Measurements from ENCODE around the gene WWC2.

The WWC2 gene

GRCh38 chr4:183344523-183345255, 245.6 kb downstream of the WWC2 start:
- TF ChIP-seq GATA2 (IDR thresholded peaks at IDR 0.05; ENCODE audit: low read depth, low read length) (no peak), GATA3 (IDR thresholded peaks at IDR 0.05; ENCODE audit: low read depth, low read length) (no peak)

DNA sequence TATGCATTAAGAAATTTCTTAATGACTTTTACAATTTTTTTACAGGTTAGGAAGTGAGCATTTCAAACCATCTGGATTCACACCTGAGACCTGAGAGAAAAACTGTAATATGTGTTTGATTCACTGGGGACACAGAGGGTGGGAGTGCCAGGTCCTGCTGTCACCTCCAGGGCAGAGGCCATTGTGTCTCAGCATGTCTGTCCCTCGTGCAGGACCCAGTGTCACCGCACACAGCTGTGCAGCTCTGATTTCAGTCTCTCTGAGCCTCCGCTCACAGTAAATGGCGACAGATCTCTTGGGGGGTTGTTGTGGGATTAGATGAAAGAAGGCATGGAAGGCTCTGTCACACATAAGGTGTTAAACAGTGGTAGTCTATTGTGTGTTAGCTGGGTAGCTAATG, 246.2 kb downstream of the WWC2 start:
- TF ChIP-seq GATA3 (IDR thresholded peaks at IDR 0.05; ENCODE audit: low read depth, low read length) (no peak), GATA2 (IDR thresholded peaks at IDR 0.05; ENCODE audit: low read depth, low read length) (no peak)

DNA sequence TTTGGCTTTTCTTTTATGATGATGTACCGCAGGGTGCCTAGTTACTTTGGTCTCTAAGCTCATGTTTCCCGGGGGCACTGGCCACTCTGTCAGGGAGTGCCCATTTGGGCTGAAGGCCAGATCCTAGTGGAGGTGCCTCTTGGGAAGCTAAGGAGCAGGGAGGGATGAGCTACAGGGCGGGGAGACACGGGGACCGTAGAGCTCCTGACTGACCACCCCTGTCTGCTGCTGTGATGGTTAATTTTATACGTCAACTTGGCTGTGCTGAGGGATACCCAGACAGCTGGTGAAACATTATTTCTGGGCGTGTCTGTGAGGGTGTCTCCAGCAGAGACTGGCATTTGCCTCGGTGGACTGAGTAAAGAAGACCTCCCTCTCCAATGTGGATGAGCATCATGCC, 248.1 kb downstream of the WWC2 start:
- TF ChIP-seq GATA3 (IDR thresholded peaks at IDR 0.05; ENCODE audit: low read depth, low read length): no peak
- no peak for TF ChIP-seq GATA2 (IDR thresholded peaks at IDR 0.05; ENCODE audit: low read depth, low read length)

- TF ChIP-seq GATA3 (IDR thresholded peaks at IDR 0.05; ENCODE audit: low read depth, low read length) (no peak), GATA2 (IDR thresholded peaks at IDR 0.05; ENCODE audit: low read depth, low read length) (no peak)
These were observed 248.5 kb downstream of the WWC2 start for GRCh38 chr4:183347566-183347965.

DNA sequence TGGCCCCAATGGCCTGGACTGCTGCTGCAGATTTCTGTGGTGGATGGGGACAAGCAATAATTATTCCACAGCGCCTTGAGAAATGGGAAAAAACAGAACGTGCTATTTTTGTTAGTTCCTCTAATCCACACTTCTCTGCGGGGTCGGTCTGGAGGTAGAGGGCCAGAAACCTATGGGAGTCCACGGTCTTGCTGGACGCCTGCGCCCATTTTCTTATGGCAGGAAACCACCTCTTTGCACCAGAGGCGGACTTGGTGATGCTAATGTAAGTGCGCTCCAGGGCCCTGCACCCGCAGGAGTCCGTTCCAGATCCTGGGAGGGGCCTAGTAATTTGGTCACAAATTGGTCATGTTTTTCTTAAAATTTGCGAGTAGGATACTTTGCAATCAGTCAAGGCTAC, 249.1 kb downstream of the WWC2 start:
- TF ChIP-seq GATA2 (IDR thresholded peaks at IDR 0.05; ENCODE audit: low read depth, low read length) (no peak), GATA3 (IDR thresholded peaks at IDR 0.05; ENCODE audit: low read depth, low read length) (no peak)

- TF ChIP-seq GATA3 (IDR thresholded peaks at IDR 0.05; ENCODE audit: low read depth, low read length): no peak
- TF ChIP-seq GATA2 (IDR thresholded peaks at IDR 0.05; ENCODE audit: low read depth, low read length): no peak
These were observed 249.9 kb downstream of the WWC2 start for GRCh38 chr4:183348706-183349659.

DNA sequence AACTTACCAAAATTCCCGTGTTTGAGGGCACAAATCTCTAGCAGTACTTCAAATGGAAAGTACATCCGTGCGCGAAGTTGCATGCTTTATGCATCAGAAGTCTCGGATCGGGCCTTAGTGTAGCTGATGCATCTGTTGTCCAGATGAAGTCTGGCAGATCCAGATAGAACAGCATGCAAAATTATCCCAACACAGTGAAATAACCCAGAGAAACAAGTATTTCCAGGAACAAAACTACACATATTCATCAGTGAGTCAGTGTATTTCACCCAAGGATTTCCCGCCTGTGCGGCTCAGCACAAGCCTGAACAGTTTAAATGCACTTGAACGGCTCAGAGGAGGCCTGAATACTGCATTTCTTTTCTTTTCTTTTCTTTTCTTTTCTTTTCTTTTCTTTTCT, 250.6 kb downstream of the WWC2 start:
- no peak for TF ChIP-seq GATA3 (IDR thresholded peaks at IDR 0.05; ENCODE audit: low read depth, low read length)
- no peak for TF ChIP-seq GATA2 (IDR thresholded peaks at IDR 0.05; ENCODE audit: low read depth, low read length)

DNA sequence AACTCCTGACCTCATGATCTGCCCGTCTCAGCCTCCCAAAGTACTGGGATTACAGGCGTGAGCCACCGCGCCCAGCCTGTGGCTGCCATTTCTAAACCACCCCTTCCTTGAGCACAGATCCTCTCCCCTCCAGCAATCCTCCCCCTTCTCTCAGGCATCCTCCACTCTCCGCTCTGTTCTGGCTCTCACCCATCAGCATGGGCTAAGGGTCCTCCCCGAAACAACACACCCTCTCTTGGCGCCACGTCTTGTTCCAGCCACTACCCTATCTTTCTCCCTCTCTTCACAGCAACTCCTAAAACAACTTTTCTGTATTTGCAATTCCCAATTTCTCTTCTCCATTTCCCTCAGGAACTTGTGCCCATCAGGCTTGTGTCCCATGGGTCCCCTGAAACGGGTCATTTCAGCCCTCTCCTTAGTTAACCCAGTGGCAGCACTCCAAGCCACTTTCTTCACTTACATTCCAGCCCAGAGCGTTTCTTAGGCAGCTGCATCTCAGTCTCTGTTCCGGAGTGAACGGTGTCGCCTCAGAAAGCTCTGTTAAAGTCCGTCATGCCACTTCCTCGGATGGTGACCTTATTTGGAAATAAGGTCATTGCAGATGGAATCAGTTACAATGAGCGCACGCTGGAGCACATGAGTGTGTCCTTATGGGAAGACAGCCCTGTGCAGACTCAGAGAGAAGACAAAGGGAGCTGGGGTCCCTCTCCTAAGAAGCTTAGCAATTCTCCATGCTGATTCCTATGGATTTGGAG, 251.4 kb downstream of the WWC2 start:
- TF ChIP-seq GATA2 (IDR thresholded peaks at IDR 0.05; ENCODE audit: low read depth, low read length): no peak
- no peak for TF ChIP-seq GATA3 (IDR thresholded peaks at IDR 0.05; ENCODE audit: low read depth, low read length)

GRCh38 chr4:183352546-183352945, 253.5 kb downstream of the WWC2 start:
- TF ChIP-seq GATA2 (IDR thresholded peaks at IDR 0.05; ENCODE audit: low read depth, low read length) (no peak), GATA3 (IDR thresholded peaks at IDR 0.05; ENCODE audit: low read depth, low read length) (no peak)

GRCh38 chr4:183353557-183353956, 254.5 kb downstream of the WWC2 start:
- no peak for TF ChIP-seq GATA2 (IDR thresholded peaks at IDR 0.05; ENCODE audit: low read depth, low read length)
- no peak for TF ChIP-seq GATA3 (IDR thresholded peaks at IDR 0.05; ENCODE audit: low read depth, low read length)

DNA sequence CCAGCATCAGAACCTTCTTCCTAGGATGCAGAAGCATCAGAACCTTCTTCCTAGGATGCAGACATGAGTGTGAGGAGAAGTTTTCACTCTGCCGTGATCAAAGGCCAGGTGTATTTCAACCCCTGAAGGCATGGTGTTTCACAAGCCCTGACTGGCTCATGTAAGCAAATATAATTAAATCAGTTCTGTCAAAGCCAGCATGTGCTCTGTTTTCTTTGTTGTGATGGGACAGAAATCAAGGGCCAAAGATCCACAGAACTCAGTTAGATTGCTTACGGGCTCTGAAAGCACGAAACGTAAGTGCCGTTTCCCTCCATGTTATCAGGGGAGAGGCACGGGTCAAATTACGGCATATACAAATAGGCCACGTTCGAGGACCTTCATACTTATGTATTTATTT, 255.2 kb downstream of the WWC2 start:
- TF ChIP-seq GATA2 (IDR thresholded peaks at IDR 0.05; ENCODE audit: low read depth, low read length): no peak
- TF ChIP-seq GATA3 (IDR thresholded peaks at IDR 0.05; ENCODE audit: low read depth, low read length): no peak

- TF ChIP-seq GATA2 (IDR thresholded peaks at IDR 0.05; ENCODE audit: low read depth, low read length) (no peak), GATA3 (IDR thresholded peaks at IDR 0.05; ENCODE audit: low read depth, low read length) (no peak)
These were observed 256.3 kb downstream of the WWC2 start for GRCh38 chr4:183355405-183355804.

DNA sequence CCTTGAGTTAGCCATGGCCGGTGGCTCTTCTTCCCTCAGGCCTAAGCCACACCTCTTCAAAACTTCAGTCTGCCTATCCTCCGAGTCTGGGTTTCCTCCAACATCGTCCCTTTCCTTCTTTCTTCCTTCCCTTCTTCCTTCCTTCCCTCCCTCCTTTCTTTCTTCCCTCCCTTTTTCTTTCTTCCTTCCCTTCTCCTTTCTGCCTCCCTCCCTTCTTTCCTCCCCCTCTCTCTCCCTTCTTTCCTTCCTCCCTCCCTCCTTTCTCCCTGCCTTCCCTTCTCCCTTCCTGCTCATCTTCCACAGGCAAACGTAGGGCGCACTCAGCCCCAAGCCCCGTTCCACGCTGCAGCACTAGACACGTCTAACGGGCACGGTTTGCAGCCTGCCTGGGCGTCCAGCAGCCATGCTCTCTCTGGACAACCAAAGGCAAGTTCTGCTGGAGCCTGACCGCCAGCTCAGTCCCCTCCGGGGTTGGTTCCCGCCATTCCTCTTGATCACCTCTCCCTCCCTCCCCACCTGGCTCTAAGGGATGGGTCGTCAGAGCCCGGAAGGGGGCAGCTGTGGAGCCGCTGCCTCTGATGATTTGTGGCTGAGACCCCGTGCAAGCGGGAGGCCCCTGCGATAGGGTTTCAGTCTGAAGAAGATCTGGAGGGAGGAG, 257.2 kb downstream of the WWC2 start:
- TF ChIP-seq GATA3 (IDR thresholded peaks at IDR 0.05; ENCODE audit: low read depth, low read length): no peak
- TF ChIP-seq GATA2 (IDR thresholded peaks at IDR 0.05; ENCODE audit: low read depth, low read length): no peak
